HG03103 (cell line): ENCODE data around the gene SLC6A7.
"Not testable (repeated sequence)": the region's sequence is repeated elsewhere in the genome, so short reads cannot be mapped to it uniquely, and the experiment has no call there.

Experiments
- ATAC-seq: cut with Tn5 transposase; IDR thresholded peaks from one replicate; pipeline ENCODE4 v1.9.1; 2021; ENCODE audit warnings: low read depth; ENCODE audit not compliant: unreplicated experiment

The SLC6A7 gene

GRCh38 chr5:150236981-150237754, 47.3 kb downstream of the SLC6A7 start:
- ATAC-seq, result no peak

- ATAC-seq, result no peak
Measured at GRCh38 chr5:150238646-150239045, 48.8 kb downstream of the SLC6A7 start.

- no peak for ATAC-seq
Measured at GRCh38 chr5:150239099-150239793, 49.4 kb downstream of the SLC6A7 start.

- no peak for ATAC-seq
Measured at GRCh38 chr5:150239794-150240122, 49.9 kb downstream of the SLC6A7 start.

- no peak for ATAC-seq
Measured at GRCh38 chr5:150241298-150242160, 51.7 kb downstream of the SLC6A7 start.

GRCh38 chr5:150242251-150242894, 52.5 kb downstream of the SLC6A7 start:
- no peak for ATAC-seq

- no peak for ATAC-seq
Measured at GRCh38 chr5:150243590-150243989, 53.7 kb downstream of the SLC6A7 start.

GRCh38 chr5:150244209-150244608, 54.3 kb downstream of the SLC6A7 start:
- ATAC-seq, result no peak

GRCh38 chr5:150245111-150245789, 55.4 kb downstream of the SLC6A7 start:
- no peak for ATAC-seq

- no peak for ATAC-seq
Measured at GRCh38 chr5:150245808-150246207, 55.9 kb downstream of the SLC6A7 start.

GRCh38 chr5:150246429-150246828, 56.6 kb downstream of the SLC6A7 start:
- no peak for ATAC-seq

GRCh38 chr5:150246835-150247234, 57.0 kb downstream of the SLC6A7 start:
- ATAC-seq, result no peak

- no peak for ATAC-seq
Measured at GRCh38 chr5:150247726-150248125, 57.9 kb downstream of the SLC6A7 start.

- ATAC-seq, result not testable (repeated sequence)
Measured at GRCh38 chr5:150248493-150248892, 58.6 kb downstream of the SLC6A7 start.

GRCh38 chr5:150248946-150249345, 59.1 kb downstream of the SLC6A7 start:
- no peak for ATAC-seq

- no peak for ATAC-seq
Measured at GRCh38 chr5:150249744-150250143, 59.9 kb downstream of the SLC6A7 start.

- ATAC-seq, result no peak
Measured at GRCh38 chr5:150251504-150251903, 61.6 kb downstream of the SLC6A7 start.

- no peak for ATAC-seq
Measured at GRCh38 chr5:150252489-150252888, 62.6 kb downstream of the SLC6A7 start.

GRCh38 chr5:150253416-150254208, 63.8 kb downstream of the SLC6A7 start:
- ATAC-seq, result no peak
